Limb (tissue), 2 donors: ENCODE results near the gene AP1M1.
"Not testable (repeated sequence)": the region's sequence is repeated elsewhere in the genome, so short reads cannot be mapped to it uniquely, and the experiment has no call there.

Source experiments
- DNase-seq, 2 donors: peaks; one replicate each; pipeline ENCODE4 v3.0.0-alpha.2; 2016; ENCODE audit errors: extremely low spot score in 2 of 2

The AP1M1 gene

DNA sequence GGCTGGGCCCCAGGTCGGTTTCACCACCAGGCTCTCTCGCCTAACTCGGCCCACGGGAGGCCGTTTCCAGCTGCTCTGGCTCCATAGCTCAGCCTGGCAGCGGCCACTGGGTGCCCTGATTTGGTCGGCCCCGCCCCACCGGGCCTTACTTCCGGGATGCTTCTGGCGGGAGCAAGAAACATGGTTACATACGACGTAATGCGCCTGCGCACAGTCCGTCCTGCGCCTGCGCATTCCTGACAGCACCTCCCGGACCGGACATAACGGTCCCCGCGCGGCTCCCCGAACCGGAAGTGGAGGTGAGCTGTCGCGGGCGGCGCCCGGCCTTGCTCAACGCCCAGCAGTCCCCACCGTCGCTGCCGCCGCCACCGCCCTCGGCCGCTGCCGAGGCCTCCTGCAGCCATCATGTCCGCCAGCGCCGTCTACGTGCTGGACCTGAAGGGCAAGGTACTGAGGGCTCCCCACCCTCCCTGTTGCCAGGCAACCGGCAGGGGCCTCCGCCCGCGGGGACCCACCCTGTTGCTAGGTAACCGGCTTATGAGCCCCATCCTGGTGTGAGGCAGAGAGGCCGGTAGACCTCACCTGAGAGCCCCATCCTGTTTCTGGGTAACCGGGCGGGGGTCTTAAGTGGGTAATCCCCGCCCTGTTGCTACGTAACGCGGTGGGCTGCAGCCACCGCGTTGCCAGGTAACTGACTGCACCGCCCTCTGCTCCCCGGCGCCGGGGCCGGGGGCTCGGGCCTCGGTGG lies at the start of gene AP1M1:
Gene AP1M1, plus strand, starts transcription at position 290 of the 748 bp plus-strand sequence. Its CDS starts 116 bp downstream, at position 406.
- peak; percentile 97 to 98 for DNase-seq

DNA sequence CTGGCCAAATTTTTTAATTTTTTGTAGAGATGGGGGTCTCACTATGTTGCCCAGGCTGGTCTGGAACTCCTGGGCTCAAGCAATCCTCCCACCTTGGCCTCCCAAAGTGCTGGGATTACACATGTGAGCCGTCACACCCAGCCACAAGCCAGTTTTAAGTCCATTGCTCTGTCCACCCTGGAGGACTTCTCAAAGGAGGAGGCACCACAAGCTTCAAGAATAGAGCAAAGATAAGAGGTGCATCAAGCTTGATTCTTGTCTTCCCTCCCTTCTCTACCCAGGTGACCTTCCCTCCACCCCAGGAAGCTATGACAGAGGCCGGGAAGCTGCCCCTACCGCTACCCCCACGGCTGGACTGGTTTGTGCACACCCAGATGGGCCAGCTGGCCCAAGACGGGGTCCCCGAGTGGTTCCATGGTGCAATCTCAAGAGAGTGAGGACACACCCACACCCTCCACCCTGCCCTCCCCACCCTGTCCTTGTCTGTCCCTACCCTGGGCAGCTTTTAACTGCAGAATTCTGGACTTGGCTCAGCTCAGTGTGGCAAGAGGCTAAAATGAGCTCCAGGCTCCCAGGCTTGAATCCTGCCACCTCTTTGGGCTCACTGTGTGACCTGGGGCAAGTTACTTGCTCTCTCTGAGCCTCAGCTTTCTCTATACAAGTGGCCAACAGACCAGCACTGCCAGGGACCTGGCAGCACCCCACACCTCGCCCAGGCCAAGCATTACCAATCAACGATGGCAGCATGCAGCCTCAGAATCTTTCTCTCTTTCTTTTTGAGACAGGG lies 49.1 kb upstream of the AP1M1 start:
- no peak for DNase-seq

DNA sequence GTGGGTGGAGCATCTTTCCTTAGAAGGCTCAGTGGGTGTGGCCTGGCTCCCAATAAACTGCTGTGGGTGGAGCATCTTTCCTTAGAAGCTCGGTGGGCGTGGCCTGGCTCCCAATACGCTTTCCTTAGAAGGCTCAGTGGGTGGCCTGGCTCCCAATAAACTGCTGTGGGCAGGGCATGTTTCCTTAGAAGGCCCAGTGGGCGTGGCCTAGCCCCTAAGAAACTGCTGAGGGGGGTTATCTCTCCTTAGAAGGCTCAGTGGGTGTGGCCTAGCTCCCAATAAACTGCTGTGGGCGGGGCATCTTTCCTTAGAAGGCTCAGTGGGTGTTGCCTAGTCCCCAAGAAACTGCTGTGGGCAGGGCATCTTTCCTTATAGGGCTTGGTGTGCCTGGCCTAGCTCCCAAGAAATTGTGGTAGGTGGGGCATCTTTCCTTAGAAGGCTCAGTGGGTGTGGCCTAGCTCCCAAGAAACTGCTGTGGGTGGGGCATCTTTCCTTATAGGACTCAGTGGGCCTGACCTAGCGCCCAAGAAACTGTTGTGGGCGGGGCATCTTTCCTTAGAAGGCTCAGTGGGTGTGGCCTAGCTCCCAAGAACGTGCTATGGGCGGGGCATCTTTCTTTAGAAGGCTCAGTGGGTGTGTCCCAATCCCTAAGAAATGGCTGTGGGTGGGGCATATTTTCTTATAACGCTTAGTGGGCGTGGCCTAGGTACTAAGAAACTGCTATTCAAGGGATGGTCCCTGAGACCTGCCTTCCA lies 44.0 kb upstream of the AP1M1 start:
- DNase-seq, result no peak

DNA sequence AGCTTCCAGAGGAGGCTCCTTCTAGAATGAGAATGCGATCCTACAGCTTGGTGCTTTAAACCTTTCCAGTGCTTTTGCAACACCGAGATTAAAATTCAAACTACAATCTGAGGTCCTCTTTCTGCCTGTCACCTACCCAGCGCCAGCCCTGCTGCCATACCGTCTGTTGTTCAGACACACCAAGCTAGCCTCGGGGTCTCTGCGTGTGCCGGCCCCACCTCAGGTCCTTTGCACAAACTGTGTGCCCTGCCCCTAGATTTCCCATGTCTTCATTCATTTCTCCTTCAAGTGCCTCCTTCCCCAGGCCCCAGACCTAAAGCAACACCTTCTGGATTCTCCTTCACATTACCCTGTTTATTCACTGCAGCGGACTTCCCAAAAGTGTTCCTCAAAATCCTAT lies 43.2 kb upstream of the AP1M1 start:
- no peak for DNase-seq

DNA sequence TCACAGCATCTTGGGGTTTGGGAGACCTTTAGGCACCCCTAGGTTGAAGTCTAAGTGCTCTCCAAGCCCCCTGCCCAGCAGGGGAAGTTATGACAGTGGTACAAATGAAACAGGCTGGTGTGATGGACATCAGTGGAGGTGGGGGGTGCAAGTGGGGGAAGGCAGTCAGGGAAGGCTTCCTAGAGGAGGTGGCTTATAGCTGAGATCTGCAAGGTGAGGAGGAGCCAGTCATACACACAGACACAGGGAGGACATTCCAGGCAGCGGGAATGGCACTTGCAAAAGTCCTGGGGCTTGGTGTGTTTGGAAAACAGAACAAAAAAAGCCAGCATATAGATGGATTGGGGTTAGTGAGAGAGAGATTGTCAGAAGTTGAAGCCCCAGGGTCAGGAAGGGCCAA lies 42.6 kb upstream of the AP1M1 start:
- no peak for DNase-seq

DNA sequence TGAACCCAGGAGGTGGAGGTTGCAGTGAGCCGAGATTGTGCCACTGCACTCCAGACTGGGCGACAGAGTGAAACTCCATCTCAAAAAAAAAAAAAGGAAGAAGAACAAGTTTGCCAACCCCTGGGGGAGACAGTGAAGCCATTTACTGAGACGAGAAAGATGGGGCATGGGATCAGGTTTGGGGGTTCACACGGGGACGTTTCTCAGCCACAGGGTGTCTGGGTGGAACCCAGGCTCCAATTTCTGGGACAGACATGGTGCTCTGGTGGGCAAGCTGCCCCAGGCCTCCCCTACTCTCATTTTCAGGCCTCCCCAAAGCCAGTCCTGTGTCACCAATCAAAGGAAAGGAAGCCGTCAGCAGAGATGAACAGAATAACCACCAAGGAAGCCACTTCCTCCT lies 40.8 kb upstream of the AP1M1 start:
- DNase-seq, result no peak

DNA sequence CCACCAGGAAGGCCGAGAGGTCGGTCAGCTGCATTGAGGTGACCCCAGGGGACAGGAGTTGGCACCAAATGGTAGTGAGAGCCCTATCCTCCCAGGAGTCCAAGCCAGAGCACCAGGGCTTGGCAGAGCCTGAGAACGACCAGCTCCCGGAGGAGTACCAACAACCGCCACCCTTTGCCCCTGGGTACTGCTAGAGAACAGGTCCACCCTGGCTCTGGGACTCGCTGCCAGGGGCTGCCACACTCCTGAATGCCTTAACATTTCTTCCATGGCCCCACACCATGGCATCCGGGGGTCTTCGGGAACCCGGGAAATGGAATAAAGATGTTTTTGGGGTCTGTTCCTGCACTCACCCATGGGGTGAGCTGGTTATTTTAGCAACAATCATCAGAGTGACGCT lies 40.1 kb upstream of the AP1M1 start:
- no peak for DNase-seq

DNA sequence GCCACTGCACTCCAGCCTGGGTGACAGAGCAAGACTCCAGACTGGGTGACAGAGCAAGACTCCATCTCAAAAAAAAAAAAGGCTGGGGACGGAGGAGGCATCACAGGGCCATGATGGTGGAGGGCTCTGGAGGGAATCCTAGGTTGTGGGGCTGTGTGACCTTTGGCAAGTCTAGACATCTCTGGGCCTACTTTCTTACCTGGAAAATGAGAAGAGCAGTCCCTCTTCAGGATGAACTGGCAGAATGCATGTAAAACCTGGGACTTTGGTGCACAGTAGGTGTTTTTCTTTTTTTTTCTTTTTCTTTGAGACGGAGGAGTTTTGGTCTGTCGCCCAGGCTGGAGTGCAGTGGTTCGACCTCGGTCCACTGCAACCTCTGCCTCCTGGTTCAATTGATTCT lies 38.1 kb upstream of the AP1M1 start:
- DNase-seq, result no peak

DNA sequence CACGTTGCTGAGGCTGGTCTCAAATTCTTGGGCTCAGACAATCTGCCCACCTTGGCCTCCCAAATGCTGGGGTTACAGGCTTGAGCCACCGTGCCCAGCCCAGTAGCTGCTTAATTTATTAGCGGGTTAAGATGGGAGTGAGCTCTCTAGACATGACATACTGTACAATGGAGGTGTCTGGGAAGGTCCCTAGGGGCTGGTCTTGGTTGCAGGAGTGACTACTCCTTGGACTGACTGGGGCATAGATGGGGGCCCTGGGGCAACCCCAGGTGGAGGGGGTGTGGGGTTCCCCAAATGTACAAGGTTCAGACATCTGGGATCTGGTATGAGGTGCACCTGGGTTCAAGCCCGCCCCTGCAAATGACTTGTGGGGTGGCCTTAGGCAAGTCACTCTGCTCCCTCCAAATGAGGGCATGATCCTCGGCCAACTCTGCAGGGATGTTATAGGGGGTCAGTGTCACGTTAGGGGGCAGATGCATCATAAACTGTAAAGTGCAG lies 37.2 kb upstream of the AP1M1 start:
- DNase-seq, result no peak

DNA sequence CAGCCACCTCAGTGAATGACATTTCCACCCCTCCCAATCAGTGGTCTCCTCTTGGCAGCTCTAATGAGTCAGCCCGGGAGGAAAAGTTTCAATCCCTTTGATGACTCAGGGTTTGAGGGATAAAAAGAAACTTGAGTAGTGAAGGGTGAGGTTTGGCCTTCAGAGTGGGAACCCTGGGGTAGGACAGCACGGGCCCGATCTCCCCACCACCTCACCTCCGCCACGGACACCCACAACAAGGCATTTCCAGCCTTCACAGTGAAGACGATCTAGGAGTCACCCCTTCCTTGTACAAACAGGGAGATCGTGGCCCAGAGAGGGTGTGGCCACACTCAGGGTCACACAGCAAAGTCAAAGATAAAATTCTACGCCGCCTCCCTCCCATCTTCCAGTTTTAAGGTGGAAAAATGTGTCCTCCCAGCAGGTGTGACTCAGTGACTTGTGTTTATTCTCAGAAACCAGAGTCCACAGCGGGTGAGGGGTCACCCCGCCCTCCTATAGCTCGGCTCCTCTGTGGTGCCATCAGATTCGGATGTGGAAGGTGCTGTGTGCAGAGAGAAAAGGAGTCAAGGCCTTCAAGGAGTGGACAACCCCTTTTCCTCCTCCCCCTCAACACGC lies 36.7 kb upstream of the AP1M1 start:
- no peak for DNase-seq

DNA sequence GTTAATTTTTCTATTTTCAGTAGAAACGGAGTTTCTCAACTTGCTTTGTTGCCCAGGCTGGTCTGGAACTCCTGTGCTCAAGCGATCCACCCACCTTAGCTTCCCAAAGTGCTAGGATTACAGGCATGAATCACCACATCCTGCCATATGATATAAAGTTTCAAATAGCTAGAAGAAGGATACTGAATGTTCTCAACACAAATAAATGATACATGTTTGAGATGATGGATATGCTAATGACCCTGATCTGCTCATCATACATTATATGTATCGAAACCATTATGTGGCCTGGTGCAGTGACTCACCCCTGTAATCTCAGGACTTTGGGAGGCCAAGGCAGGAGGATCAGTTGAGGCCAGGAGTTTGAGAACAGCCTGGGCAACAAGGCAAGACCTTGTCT lies 35.9 kb upstream of the AP1M1 start:
- no peak for DNase-seq

DNA sequence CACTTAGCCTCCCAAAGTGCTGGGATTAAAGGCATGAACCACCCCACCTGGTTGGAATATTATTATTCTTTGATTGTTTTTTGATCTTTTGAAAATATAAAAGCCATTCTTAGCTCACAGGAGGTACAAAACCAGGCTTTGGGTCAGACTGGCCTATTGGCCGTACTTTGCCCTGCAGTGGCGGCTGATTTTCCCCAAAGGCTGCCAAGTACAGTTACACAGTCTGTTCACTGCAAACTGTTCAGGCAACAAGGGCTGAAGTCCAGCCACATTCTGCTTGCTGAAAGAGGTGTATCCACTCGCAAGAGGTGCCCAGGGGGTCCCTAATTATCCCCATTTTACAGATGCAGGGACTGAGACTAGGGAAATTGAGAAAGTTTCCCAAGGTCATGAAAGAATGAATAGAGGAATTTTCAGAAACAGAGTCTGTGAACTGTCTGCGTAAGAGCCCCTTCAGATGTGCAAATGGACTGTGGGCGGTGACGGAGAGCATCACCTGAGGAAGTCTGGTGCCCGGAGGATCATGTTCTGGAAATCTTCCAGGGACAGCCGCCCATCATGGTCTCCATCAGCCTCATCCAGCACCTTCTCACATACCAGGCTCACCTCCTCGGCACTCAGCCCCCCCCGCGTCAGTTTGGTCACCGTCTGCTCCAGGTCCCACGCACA lies 33.4 kb upstream of the AP1M1 start:
- DNase-seq, result no peak

DNA sequence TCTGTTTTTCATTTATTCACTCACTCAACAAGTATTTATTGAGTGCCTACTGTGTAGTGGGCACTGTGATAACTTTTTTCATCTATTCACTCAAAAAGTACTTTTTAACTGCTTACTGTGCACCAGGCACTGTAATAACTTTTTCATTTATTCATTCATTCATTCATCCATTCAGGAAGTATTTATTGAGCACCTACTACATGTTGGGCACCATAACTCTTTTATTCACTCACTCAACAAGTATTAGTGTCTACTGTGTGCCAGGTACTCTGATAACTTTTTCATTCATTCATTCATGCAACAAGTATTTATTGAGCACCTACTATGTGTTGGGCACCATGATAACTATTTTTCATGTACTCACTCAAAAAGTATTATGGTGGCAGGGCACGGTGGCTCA lies 31.3 kb upstream of the AP1M1 start:
- DNase-seq, result no peak

DNA sequence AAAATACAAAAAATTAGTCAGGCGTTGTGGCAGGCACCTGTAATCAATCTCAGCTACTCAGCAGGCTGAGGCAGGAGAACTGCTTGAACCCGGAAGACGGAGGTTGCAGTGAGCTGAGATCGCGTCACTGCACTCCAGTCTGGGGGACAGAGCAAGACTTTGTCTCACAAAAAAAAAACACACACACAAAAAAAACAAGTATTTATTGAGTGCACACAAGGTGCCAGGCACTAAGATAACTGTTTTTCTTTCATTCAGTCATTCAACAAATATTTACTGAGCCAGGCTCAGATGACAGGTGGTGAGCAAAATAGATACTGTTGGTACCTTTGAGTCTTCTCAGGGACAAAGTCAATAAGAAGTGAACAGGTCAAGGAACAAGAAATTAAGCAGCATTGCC lies 30.7 kb upstream of the AP1M1 start:
- no peak for DNase-seq

DNA sequence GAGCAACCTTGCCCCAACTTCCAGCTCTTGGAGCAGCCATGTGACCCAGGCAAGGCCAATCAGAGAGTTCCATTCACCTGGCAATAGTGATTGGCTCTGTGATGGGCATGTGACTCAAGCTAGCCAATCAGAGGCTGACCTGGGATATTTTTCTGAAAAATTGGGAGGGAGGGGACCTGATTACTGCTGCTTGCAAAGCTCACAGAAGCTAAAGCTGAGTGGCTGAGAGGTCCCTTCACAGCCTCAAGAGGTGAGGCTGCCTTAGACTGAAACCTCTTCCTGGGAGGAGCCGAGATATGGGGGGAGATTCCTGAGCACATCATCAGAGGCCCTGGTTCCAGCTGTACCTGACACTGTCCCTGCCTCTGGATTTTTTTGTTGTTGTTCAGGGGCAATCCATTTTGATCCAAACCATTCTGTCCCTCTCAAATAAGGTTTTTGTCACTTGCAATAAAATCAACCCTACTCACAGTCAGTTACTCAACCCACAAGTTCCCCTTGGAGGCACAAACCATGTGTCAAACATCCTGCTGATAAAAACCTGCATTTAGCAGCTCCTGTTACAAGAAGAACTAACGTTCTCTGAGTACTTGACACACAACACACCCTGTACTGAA lies 29.1 kb upstream of the AP1M1 start:
- DNase-seq, result no peak

DNA sequence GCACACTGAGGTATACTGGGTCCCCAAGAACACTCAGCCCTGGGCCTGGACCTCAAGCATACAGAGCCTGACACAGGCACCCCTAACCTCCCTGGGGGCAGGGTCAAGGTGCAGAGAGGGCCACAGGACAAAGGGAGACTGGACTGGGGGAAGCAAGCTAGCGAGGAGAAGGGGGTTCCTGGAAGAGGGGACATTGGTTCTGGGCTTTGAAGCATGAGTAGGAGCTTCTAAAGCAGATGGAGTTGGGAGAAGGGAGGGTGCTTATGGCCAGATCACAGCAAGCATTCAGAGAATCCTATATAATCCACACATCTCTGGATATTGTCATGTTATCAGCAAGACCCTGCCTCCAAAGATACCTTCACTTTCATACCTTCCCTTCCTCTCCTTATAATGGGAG lies 27.6 kb upstream of the AP1M1 start:
- no peak for DNase-seq

DNA sequence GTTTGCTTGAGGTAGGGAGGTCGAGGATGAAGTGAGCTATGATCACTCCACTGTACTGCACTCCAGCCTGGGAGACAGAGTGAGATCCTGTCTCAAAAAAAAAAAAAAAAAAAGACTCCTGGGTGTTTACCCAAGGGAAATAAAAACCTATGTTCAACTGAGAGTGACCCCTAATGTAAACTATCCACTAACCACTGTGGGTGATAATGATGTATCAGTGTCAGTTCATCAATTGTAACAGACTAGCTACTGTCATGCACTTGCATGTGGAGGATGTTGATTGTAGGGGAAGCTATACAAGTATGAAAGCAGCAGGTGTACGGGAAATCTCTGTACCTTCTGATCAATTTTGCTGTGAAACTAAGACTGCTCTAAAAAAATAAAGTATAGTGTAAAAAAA lies 21.8 kb upstream of the AP1M1 start:
- no peak for DNase-seq

DNA sequence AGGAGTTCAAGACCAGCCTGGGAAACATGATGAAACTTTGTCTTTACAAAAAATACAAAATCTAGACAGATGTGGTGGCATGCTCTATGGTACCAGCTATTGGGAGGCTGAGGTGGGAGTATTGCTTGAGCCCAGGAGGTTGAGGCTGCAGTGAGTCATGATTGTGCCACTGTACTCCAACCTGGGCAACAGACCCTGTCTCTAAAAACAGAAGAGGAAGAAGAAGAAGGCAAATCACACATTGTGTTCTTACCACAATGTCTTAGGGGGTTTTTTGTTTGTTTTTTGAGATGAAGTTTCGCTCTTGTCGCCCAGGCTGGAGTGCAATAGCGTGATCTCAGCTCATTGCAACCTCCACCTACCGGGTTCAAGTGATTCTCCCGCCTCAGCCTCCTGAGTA lies 18.8 kb upstream of the AP1M1 start:
- DNase-seq, result not testable (repeated sequence)

DNA sequence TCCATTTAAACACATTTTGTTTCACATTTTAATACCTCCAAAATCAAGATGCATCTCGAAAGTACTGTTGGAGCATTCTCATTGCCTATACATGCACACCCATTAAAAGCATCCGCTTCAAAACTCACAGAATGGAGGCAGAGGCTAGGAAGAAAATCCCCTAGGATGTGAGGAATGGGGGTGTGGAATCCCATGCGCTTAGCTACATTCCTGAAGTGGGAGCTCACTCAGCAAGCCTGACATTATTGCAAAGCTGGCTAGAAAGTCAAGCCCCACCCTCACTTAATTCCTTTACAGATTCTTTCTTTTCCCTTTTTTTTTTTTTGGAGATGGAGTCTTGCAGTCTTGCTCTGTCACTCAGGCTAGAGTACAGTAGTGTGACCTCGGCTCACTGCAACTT lies 17.1 kb upstream of the AP1M1 start:
- peak in 1 of 2 donors; percentile 26 for DNase-seq

DNA sequence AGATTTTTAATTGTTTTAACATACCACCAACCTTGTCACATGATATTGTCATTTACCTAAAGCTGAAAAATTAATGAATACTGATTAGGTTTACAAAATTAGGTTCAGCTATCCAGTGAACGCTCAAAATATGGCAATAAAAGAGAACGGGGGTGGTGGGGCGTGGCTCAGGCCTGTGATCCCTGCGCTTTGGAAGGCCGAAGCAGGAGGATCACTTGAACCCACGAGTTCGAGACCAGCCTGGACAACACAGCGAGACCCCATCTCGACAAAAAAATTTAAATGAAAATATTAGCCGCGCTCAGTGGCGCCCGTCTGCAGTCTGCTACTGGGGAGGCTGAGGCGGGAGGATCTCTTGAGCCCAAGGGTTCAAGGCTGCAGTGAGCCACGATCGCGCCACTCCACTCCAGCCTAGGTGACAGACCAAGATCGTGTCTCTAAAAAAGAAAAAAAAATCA lies 13.0 kb upstream of the AP1M1 start:
- no peak for DNase-seq
